ENCODE measurements around the gene TSPAN18.

DNA sequence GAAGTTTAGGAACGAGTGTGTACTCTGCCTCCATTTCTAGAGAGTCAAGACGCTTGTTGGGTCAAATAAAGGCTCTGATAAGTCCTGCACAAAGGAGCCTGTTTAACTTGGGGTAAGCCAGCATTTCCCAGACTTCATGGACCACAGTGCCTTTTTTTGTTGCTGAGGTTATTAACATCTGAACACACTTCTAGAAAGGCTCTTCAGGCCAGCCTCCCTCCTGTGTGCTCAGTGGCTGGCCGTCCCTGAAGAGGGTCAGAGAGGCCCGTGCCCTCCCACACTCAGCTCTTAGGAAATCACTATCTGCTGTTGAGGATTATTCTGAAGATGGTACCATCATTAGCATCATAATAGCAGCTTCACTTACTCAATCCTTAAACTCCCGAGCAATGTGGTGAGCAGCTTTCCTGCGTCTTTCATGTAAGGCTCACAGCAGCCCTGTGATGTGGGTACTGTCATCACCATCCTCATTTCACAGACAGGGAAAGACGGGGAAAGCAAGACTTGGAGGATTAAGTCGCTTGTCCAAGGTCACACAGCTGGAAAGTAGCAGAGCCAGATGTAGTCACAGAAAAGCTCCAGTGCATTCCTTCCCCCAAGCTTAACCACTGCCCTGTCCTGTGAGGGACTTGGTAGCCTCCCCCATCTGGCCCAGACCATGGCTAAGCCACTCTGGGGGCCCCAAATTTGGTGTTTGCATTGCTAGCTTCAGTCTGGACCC lies 71.3 kb downstream of the TSPAN18 start:
- no peak for TF ChIP-seq EZH2 (IDR thresholded peaks at IDR 0.05; ENCODE audit: borderline replicate concordance)
- TF ChIP-seq, protein P1, sequence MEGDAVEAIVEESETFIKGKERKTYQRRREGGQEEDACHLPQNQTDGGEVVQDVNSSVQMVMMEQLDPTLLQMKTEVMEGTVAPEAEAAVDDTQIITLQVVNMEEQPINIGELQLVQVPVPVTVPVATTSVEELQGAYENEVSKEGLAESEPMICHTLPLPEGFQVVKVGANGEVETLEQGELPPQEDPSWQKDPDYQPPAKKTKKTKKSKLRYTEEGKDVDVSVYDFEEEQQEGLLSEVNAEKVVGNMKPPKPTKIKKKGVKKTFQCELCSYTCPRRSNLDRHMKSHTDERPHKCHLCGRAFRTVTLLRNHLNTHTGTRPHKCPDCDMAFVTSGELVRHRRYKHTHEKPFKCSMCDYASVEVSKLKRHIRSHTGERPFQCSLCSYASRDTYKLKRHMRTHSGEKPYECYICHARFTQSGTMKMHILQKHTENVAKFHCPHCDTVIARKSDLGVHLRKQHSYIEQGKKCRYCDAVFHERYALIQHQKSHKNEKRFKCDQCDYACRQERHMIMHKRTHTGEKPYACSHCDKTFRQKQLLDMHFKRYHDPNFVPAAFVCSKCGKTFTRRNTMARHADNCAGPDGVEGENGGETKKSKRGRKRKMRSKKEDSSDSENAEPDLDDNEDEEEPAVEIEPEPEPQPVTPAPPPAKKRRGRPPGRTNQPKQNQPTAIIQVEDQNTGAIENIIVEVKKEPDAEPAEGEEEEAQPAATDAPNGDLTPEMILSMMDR (IDR thresholded peaks at IDR 0.05; ENCODE audit: poor library complexity) = no peak
- TF ChIP-seq EZH2phosphoT487 (IDR thresholded peaks at IDR 0.05; ENCODE audit: low read depth, severe bottlenecking, unreplicated experiment) = no peak
